NOMO-1 treated with dmso at 0.1 percent for 144 hours (cell line): ENCODE results near the gene SCCPDH.
"Not testable (repeated sequence)": the region's sequence is repeated elsewhere in the genome, so short reads cannot be mapped to it uniquely, and the experiment has no call there.

Experiments used
- DNase-seq: peaks from one replicate; lab custom pipeline; 2025; ENCODE audit not compliant: unreplicated experiment; lab: John Stamatoyannopoulos, UW

The SCCPDH gene

DNA sequence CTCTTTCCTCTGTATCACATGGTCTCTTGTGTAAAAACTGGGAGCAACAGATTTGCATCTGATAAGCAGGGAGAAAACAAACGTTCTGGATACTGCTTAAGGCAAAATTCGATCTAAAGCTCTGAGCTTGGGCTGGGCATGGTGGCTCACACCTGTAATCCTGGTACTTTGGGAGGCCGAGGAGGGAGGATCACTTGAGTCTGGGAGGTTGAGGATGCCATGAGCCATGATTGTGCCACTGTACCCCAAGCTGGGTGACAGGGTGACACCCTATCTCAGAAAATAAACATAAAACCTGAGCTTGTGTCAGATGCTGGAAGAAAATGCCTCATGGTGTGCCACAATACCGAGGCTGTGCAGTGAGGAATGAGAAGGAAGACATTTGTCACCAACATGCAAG lies 73.9 kb downstream of the SCCPDH start:
- DNase-seq = no peak

DNA sequence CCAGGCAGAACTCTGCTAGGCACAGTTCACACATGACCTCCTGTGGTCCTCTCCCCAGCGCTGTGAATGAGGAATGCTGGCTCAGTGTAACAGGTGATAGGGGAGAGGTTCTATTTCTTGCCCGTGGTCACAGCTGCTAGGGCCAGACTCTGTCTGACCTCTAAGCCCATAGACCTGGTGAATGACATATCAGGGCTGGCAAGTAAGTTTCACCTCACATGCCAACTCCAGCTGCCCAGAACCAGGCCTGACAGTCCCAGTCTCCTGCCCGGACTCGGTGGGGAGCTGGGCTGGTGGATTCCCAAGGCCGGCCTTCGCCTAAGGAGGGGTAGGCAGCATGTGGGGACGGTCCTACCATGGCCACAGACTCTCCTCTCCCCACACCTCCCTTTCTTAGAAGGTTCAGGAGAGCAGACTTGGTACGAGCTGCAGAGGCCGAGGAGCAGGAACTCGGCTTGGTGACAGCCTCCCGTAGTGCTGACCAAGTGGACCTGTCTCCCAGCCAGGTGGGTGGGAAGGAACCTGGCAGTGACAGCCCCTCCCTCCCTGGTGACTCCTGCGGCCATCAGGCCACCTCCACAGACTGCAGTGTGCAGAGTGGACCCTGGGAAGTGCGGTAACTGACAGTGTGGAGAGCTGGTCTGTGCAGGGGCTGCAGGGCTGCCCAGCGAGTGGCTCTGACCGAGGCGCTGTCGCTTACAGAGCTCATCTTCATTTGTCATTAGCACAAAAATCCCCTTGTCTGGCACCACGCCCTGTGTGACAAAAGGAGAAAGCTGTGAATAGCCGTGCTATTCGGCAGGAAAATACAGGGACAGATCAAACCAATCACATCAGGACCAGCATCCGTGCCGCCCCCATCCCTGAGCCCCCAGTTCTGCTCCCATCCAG lies 74.6 kb downstream of the SCCPDH start:
- no peak for DNase-seq

DNA sequence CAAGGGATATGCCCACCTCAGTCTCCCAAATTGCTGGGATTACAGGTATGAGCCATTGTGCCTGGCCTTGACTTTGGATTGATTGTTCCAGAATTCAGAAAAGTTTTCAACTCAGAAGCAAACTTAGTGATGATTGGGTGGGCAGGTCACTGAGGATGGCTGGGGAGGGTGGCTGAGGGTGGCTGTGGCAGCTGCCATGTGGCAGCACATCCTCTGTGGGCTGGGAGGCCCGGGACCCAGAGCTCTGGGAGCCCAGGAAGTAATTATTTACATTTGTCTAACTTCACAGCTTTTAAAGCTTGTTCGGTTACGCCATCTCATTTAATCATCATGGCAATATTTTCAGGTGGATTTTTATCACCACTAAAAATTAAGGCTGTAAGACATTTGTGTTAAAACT lies 76.1 kb downstream of the SCCPDH start:
- DNase-seq = no peak

DNA sequence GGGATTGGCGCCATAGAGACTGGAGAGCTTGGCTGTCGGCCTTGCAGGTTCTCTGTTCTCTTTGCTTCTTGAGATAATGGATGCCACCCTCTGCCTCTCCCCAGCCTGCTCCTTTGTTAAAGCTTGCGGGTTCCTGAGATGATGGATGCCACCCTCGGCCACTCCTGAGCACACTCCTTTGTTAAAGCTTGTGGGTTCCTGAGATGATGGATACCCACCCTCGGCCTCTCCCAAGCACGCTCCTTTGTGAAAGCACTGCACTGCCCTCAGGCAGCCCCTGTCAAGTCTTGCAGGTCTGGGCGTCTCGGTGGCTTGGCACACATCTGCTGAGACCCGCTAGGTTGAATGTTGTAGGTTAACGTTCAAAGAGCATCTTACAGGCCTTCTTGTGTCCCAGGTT lies 76.5 kb downstream of the SCCPDH start:
- DNase-seq = no peak

DNA sequence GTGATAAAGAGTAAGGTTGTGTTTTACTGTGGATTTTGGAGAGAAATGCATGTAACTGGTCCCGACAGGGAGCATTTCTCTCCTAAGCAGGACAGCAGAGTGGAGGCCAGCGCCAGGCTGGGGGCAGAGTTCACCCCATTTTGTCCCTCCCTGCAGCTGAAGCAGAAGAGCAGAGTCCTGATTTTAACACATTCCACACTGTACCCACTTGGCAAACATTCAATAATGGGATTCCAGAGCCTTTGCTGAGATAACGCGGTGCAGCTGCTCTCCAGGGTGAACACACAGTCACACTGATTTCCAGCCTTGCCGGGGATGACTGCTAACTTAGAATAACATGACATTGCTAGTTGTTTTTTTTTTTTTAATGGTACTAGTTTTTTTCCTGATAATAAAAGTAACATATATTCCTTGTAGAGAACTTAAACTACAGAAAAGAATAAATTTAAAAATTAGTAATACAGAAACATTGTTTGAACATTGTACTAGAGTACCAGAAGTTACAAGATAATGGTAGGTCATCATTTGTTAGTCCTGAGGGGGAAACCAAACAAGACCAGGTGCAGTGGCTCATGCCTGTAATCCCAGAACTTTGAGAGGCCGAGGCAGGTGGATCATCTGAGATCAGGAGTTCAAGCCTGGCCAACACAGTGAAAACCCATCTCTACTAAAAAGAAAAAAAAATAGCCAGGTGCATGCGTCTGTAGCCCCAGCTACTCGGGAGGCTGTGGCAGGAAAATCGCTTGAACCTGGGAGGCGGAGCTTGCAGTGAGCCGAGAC lies 77.2 kb downstream of the SCCPDH start:
- DNase-seq = no peak

DNA sequence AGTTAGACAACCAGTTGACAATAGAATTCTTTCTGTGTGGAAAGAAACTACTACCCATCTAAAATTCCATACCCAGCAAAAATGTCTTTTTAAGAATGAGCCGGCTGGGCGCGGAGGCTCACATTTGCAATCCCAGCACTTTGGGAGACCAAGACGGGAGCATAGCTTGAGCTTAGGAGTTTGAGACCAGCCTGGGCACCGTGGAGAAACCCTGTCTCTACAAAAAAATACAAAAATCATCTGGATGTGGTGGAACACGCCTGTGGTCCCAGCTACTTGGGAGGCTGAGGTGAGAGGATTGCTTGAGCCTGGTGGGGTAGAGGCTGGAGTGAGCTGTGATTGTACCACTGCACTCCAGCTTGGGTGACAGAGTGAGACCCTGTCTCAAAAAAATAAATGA lies 79.2 kb downstream of the SCCPDH start:
- no peak for DNase-seq

DNA sequence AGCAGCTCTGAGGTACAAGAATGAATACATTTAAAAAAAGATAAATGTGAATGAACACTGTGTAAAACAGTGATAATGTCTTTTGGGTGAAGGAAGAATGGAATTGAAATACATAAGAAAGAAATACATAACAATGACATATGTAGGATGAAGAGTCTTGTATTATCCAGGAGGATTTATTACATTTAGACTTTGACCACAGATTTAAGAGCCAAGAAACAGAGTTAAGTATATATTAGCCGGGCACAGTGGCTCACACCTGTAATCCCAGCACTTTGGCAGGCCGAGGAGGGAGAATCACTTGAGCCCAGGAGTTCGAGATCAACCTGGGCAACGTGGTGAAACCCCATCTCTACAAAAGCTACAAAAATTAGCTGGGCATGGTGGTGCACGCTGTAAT lies 79.7 kb downstream of the SCCPDH start:
- DNase-seq = no peak

DNA sequence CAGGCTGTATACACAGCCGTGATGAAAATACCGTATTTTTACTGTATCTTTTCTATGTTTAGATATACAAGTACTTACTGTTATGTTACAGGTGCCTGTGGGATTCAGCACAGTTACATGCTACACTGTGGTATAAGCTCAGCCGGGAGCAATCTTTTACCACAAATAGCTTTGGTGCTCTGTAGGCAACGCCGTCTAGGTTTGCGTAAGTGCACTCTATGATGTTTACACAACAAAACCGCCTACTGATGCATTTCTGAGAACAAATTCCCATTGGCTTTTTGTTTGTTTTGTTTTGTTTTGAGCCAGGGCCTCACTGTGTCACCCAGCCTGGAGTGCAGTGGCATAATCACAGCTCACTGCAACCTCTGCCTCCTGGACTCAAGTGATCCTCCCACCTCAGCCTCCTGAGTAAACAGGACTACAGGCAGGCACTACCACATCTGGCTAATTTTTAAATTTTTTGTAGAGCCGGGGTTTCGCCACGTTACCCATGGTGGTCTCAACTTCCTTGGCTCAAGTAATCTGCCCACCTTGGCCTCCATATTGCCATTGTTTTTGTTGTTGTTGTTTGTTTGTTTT lies 81.0 kb downstream of the SCCPDH start:
- DNase-seq = no peak

DNA sequence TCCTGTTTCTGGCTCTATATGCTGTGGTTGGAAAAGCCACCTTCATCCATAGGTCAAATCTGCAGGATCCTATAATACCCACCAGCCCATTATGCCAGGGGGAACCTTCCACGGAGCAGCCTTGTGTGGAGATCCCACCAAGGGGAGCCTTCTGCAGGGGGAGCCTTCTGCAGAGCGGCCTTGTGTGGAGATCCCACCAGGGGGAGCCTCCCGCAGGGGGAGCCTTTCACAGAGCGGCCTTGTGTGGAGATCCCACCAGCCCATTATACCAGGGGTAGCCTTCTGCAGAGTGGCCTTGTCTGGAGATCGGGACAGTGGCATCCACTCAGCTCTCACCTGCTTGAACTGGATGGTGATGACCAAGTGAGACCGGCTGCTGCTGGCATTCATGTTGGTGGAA lies 85.3 kb downstream of the SCCPDH start:
- no peak for DNase-seq

DNA sequence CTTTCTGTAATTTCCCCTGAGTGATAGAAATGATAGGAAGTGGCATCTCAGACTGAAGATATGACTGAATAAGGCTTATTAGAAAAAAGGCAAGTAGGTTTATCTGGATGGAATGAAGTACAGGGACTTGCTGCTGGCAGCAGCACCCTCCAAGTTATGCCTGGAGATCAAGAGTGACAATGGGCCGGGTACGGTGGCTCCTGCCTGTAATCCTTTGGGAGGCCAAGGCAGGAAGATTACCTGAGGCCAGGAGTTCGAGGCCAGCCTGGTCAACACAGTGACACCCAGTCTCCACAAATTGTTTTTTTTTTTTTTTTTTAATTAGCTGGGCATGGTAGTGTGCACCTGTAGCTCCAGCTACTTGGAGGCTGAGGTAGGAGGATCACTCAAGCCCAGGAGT lies 87.8 kb downstream of the SCCPDH start:
- DNase-seq = no peak

DNA sequence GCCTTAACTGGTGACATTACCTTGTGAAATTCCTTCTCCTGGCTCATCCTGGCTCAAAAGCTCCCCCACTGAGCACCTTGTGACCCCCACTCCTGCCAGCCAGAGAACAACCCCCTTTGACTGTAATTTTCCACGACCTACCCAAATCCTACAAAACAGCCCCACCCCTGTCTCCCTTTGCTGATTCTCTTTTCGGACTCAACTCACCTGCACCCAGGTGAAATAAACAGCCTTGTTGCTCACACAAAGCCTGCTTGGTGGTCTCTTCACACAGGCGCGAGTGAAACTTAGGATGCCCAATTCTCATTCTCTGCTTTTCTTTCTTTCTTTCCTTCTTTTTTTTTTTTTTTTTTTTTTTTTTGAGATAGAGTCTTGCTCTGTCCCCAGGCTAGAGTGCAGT lies 89.1 kb downstream of the SCCPDH start:
- not testable (repeated sequence) for DNase-seq

DNA sequence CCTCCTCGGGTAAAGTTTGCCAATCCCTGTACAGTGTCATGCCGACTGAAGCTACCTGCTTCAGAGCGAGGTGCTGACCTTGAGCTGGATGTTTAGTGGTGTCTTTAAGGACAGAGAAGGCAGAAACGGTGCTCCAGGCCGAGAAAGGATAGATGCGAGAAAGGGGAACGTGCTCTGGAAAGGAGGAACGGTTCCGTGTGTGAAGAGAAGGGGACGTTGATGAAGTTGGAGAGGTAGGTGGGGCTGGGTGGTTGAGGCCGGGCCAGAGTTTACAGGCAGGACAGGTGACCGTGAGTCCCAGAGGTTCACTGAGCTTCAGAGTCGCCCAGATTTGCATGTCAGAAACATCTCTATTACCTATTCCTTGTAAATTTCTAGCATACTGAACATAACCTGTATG lies 90.7 kb downstream of the SCCPDH start:
- DNase-seq = no peak

DNA sequence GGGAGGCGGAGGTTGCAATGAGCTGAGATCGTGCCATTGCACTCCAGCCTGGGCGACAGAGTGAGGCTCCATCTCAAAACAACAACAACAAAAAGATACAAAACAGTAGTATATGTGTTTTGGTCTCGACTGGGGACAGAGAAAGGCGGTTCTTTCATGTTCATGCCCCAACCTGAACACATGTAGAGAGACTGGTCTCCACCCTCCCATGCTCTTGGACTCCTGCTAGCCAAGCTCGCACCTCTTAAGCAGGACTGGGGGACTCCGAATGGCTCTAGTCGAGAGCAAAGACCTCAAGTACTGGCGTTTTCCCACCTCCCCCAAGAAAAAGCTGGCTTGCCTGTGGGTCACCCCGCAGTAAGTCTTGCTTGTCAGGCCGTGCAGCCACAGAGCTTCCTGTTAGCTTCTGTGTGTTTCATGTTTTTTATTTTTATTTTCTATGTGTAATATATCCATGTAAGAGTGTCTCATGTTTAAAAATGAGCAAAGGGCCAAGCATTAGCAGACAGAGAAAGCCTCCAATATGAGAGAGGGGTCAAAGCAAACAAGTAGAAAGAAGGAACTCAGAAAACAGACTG lies 91.6 kb downstream of the SCCPDH start:
- no peak for DNase-seq
